ENCODE measurements around the gene RGS7. TPM values are rescaled to one million over a fixed set of nuclear protein-coding genes. Genes with fewer than 3 reads are reported as not detected.

Gene RGS7
- total and polyA plus RNA-seq, 2 of the 8 experiments (the other 6 are each of a cell fraction or from before 2014, with no cell fraction given), result 1.6 to 3.0 TPM

- Histone ChIP-seq H3K4me2 (ENCODE audit: insufficient read depth in 1 of 2, low read depth in 2 of 2, low read length in 2 of 2) (no peak overlapping the region), H3K27me3 (replicated peaks in 1 of 4; ENCODE audit: control insufficient read depth in 3 of 4, extremely low read depth in 1 of 4, insufficient read depth in 3 of 4, low read length in 3 of 4) (no peaks in the 10 kb centered on the region), H3K4me1 (replicated peaks in 1 of 4; ENCODE audit: control insufficient read depth in 3 of 4, insufficient read depth in 4 of 4, low read length in 3 of 4) (no peaks in the 10 kb centered on the region), H4K5ac (ENCODE audit: insufficient read length, low read depth, low read length) (no peak overlapping the region), H2BK120ac (replicated peaks; ENCODE audit: low read depth, low read length) (no peak overlapping the region), H4K91ac (replicated peaks; ENCODE audit: insufficient read length, low read length) (no peak overlapping the region), H2AK5ac (ENCODE audit: low read depth, low read length) (no peak overlapping the region), H4K20me1 (replicated peaks in 1 of 2; ENCODE audit: control insufficient read depth in 1 of 2, insufficient read depth in 2 of 2, low read length in 2 of 2) (no peaks in the 10 kb centered on the region), H3K9ac (replicated peaks in 1 of 4; ENCODE audit: extremely low read depth in 1 of 4, low read depth in 3 of 4, low read length in 3 of 4) (no peak overlapping the region), H3K23ac (ENCODE audit: insufficient read length) (no peak overlapping the region), H3K14ac (ENCODE audit: insufficient read length) (no peak overlapping the region), H3K9me3 (ENCODE audit: insufficient read depth in 2 of 2, low read depth in 1 of 2, low read length in 1 of 2) (no peaks in the 10 kb centered on the region), H2BK15ac (ENCODE audit: low read length) (no peak overlapping the region), H3K79me2 (ENCODE audit: control insufficient read depth in 1 of 2, insufficient read depth in 2 of 2, low read length in 2 of 2) (no peaks in the 10 kb centered on the region), H2AFZ (ENCODE audit: low read length) (no peak overlapping the region), H3K4ac (replicated peaks; ENCODE audit: insufficient read length, low read depth, low read length) (no peak overlapping the region), H3K18ac (ENCODE audit: extremely low read depth, low read length) (no peak overlapping the region), H3K23me2 (ENCODE audit: low read depth, low read length) (no peaks in the 10 kb centered on the region), H3K79me1 (ENCODE audit: low read depth, low read length) (no peaks in the 10 kb centered on the region), H3K36me3 (ENCODE audit: control insufficient read depth in 2 of 4, insufficient read depth in 4 of 4, low read length in 3 of 4) (no peaks in the 10 kb centered on the region), H3K56ac (replicated peaks; ENCODE audit: insufficient read length, low read depth, low read length) (no peak overlapping the region), H4K8ac (ENCODE audit: extremely low read depth, insufficient read depth, low read length) (no peak overlapping the region), H3K4me3 (ENCODE audit: extremely low read depth in 1 of 4, insufficient read depth in 2 of 4, low read depth in 3 of 4, low read length in 4 of 4) (no peak overlapping the region), H2BK5ac (ENCODE audit: low read depth, low read length) (no peak overlapping the region), H2BK20ac (ENCODE audit: low read length) (no peak overlapping the region), H3K27ac (ENCODE audit: low read depth, low read length) (no peak overlapping the region), H2BK12ac (ENCODE audit: low read depth, low read length) (no peak overlapping the region)
- DNase-seq (ENCODE audit: low read depth in 1 of 2, low spot score in 2 of 2), result no peak
- 85% methylated on average over 4 of the region's 4 CpGs; no CpG with 5 or more reads in 1 of the 2 experiments for WGBS, 2 experiments (ENCODE audit: extremely low coverage in 1 of 2, insufficient coverage in 1 of 2, insufficient read length in 1 of 2, insufficient replicate concordance in 2 of 2, low coverage in 1 of 2, low lambda C conversion rate in 2 of 2, missing lambda C conversion rate in 1 of 2)
- ChIA-PET POLR2A (ENCODE audit: partially characterized antibody) (interaction anchor here (0.7 kb wide), 1 partner anchor 436 kb away, joined by 3 read pairs; no protein-coding TSS in a partner anchor), CTCF (ENCODE audit: partially characterized antibody) (interaction anchor here (0.6 kb wide), 1 partner anchor 146 kb away, joined by 3 read pairs; no protein-coding TSS in a partner anchor)
- FAIRE-seq, result no peak
- TF ChIP-seq KDM5A (IDR thresholded peaks at IDR 0.05; ENCODE audit: low read length) (no peak), BACH1 (IDR thresholded peaks at IDR 0.05; ENCODE audit: low read length) (no peak), SP1 (IDR thresholded peaks at IDR 0.05; ENCODE audit: low read depth, low read length) (no peak), EP300 (IDR thresholded peaks at IDR 0.05; ENCODE audit: borderline replicate concordance in 1 of 2, low read depth in 2 of 2, low read length in 2 of 2) (no peak), SRF (IDR thresholded peaks at IDR 0.05; ENCODE audit: low read depth, low read length) (no peak), TEAD4 (IDR thresholded peaks at IDR 0.05; ENCODE audit: low read depth, low read length) (no peak), RAD21 (IDR thresholded peaks at IDR 0.05 in 1 of 2, conservative IDR thresholded peaks at IDR 0.05 in 1 of 2; ENCODE audit: low read depth in 2 of 2, low read length in 2 of 2) (no peak), CHD2 (IDR thresholded peaks at IDR 0.05; ENCODE audit: low read length) (no peak), CBX5 (IDR thresholded peaks at IDR 0.05; ENCODE audit: low read depth, low read length) (no peak)
Measured at GRCh38 chr1:241366196-241366595, 9.2 kb upstream of the RGS7 start.
